C4-2B (cell line): ENCODE measurements around the gene ARL6IP4.

Source experiments
- H3K27ac ChIP-seq: fragments of 450-650 bp; 2 replicates; pipeline ENCODE4 v1.5.1; 2017
- ZFX ChIP-seq: fragments of 450-650 bp; IDR thresholded peaks from 2 replicates; pipeline ENCODE4 v1.6.1; 2017
- TF ChIP-seq, protein P1 (sequence below): fragments of 450-650 bp; conservative IDR thresholded peaks from 2 replicates; pipeline ENCODE4 v1.5.1; 2017; ENCODE audit warnings: mild to moderate bottlenecking

The ARL6IP4 gene

DNA sequence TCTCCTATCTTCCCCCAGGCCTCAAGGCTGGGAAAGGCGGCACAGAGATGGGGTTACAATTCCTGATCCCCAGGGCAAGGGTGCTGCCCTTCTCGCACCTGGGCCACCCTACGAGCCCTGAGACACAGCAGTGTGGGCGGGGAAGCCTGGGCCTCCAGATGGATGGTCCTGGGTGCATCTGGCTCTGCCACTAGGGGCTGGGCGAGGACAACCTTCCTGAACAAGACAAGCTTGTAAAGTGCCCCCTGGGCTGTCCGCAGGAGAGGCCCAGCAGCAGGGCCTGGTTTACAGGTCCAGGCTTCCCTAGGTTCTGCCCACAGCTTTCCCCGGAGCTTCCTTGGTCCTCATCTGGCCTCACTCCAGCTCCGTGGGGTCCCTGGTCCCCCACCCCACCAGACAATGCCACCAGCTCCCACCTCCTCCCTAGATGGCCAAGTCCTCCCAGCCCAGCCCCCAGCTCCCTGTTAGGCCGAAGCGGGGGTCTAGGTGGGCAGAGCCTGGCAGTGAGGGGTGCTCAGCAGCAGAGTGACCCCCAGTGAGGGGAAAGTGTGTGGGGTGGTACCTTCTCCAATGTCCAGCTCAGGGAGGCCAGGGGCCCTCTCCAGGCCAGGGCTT lies 8.9 kb downstream of the ARL6IP4 start:
- TF ChIP-seq, protein P1, sequence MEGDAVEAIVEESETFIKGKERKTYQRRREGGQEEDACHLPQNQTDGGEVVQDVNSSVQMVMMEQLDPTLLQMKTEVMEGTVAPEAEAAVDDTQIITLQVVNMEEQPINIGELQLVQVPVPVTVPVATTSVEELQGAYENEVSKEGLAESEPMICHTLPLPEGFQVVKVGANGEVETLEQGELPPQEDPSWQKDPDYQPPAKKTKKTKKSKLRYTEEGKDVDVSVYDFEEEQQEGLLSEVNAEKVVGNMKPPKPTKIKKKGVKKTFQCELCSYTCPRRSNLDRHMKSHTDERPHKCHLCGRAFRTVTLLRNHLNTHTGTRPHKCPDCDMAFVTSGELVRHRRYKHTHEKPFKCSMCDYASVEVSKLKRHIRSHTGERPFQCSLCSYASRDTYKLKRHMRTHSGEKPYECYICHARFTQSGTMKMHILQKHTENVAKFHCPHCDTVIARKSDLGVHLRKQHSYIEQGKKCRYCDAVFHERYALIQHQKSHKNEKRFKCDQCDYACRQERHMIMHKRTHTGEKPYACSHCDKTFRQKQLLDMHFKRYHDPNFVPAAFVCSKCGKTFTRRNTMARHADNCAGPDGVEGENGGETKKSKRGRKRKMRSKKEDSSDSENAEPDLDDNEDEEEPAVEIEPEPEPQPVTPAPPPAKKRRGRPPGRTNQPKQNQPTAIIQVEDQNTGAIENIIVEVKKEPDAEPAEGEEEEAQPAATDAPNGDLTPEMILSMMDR: no peak
- TF ChIP-seq ZFX: no peak
- no peak overlapping the region for H3K27ac ChIP-seq

- no peak overlapping the region for H3K27ac ChIP-seq
- TF ChIP-seq ZFX: no peak
- TF ChIP-seq, protein P1: no peak
Measured at GRCh38 chr12:122989874-122990419, 9.5 kb downstream of the ARL6IP4 start.

- no peak overlapping the region for H3K27ac ChIP-seq
- TF ChIP-seq ZFX: no peak
- TF ChIP-seq, protein P1: no peak
Measured at GRCh38 chr12:122990561-122990960, 10.1 kb downstream of the ARL6IP4 start.

- TF ChIP-seq, protein P1: no peak
- TF ChIP-seq ZFX: no peak
- H3K27ac ChIP-seq: no peak overlapping the region
Measured at GRCh38 chr12:122990961-122991622, 10.6 kb downstream of the ARL6IP4 start.

DNA sequence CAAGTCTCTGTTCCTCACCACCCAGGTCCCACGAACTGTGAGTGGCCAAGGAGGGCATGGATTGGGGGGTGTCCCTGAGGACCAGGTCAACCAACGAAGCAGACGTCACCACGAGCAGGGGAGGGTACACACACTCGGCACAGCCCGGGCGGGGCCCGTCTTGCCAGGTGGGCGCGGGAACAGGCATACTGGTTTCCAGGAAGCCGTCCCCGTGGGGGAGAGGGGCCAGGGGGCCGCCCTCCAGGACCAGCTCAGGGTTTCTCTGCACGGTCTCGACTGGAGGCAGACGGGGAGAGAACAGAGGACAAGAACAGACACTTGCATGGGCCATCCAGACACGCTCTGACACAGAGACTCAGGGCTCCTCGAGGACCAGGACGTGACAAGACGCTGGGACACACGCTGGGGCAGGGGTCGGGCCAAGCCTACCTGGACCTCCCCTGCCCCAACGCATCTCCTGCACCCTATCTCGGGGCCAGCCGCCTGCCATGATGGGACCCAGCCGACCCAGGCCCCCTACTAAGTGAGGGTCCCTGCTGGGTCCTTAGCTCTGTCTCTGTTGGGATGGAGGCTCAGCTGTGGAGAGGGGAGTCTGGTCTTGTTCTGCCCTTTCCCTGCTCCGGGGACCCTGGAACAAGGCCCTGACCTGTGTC lies 11.3 kb downstream of the ARL6IP4 start:
- no peak overlapping the region for H3K27ac ChIP-seq
- TF ChIP-seq, protein P1: no peak
- TF ChIP-seq ZFX: no peak

GRCh38 chr12:122992386-122992785 lies 11.9 kb downstream of the ARL6IP4 start:
- TF ChIP-seq ZFX: no peak
- TF ChIP-seq, protein P1: no peak
- H3K27ac ChIP-seq: no peak overlapping the region

DNA sequence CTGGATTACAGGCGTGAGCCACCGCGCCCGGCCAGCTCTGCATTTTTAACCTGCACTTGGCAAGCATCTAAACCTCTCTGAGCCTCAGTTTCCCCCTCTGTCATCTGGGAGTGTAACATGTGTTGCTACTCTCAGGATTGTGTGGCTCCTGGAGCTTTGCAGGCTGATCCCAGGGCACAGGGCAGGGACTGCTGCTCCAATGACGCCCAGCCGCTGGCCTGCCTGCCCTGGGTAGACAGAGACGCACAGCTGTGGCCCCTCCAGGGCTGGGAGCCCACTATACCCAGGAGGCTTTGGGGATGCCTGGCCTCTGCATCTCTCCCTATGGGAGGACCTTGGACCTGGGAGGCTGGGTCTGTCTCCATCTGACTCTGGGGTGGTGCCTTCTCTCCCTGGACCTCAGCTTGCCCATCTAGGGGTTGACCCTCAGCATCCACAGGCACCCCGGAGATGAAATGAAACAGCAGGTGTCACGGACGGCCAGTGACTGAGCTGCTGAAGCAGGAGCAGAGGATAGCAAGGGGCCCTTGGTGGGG lies 13.7 kb downstream of the ARL6IP4 start:
- TF ChIP-seq, protein P1: no peak
- TF ChIP-seq ZFX: no peak
- no peak overlapping the region for H3K27ac ChIP-seq
